ENCODE measurements around the gene FGR.

- TF ChIP-seq, protein P1, sequence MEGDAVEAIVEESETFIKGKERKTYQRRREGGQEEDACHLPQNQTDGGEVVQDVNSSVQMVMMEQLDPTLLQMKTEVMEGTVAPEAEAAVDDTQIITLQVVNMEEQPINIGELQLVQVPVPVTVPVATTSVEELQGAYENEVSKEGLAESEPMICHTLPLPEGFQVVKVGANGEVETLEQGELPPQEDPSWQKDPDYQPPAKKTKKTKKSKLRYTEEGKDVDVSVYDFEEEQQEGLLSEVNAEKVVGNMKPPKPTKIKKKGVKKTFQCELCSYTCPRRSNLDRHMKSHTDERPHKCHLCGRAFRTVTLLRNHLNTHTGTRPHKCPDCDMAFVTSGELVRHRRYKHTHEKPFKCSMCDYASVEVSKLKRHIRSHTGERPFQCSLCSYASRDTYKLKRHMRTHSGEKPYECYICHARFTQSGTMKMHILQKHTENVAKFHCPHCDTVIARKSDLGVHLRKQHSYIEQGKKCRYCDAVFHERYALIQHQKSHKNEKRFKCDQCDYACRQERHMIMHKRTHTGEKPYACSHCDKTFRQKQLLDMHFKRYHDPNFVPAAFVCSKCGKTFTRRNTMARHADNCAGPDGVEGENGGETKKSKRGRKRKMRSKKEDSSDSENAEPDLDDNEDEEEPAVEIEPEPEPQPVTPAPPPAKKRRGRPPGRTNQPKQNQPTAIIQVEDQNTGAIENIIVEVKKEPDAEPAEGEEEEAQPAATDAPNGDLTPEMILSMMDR (IDR thresholded peaks at IDR 0.05): no peak
- TF ChIP-seq POLR2AphosphoS5 (IDR thresholded peaks at IDR 0.05): no peak
These were observed 70.0 kb downstream of the FGR start for GRCh38 chr1:27564710-27565649.
